ENCODE measurements around the gene YIPF4.
"Not testable (repeated sequence)": the region's sequence is repeated elsewhere in the genome, so short reads cannot be mapped to it uniquely, and the experiment has no call there.

The YIPF4 gene

DNA sequence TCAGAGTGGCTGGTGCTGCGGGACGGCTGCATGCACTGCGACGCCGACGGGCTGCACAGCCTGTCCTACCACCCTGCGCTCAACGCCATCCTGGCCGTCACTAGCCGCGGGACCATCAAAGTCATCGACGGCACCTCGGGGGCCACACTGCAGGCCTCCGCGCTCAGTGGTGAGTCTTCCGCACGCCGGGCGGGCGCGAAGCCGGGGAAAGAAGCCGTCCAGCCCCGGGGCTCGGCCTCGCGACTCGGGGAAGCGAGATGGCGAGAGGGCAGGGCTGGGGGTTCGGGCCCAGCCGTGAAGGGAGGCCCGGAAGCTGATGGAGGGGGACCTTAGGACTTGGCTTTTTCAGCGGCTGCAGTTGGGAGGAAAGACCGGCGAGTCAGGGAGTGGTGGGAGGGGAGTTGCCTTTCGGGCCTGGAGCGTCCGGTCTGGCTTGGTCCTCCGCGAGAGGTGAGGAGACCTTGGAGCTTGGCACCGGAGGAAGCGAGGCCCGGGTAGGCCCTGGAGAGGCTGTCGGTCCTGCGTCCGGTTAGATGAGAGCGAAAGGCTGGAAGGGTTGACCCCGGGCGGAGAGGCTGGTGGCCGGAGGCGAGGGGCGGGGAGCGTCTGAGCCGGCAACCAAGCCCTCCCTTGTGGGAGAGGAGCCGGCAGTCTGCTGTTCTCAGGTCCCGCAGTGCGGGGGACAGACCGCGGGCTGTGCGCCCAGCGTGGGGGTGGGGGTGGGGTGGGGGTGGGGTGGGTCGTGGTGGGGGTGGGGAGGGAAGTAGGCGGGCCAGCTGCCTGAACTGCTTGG is 79.8 kb downstream of the YIPF4 start:
- TF ChIP-seq CTCF (IDR thresholded peaks at IDR 0.05) = no peak
- Histone ChIP-seq H3K4me3 (ENCODE audit: low read depth, low read length) (peak overlapping the region; percentile 85), H3K27ac (peak overlapping the region; percentile 85), H3K79me2 (peaks cover 35% of the 10 kb centered on the region), H3K4me1 (peaks cover 11% of the 10 kb centered on the region), H3K9me3 (ENCODE audit: control insufficient read depth, low read length) (no peaks in the 10 kb centered on the region), H3K27me3 (ENCODE audit: control insufficient read depth, insufficient read depth, low read length) (no peaks in the 10 kb centered on the region), H2AFZ (peak overlapping the region; percentile 92), H3K36me3 (ENCODE audit: control insufficient read depth, insufficient read depth, low read length) (no peaks in the 10 kb centered on the region), H3K9ac (peak overlapping the region; percentile 96), H3K4me2 (ENCODE audit: low read length) (peak overlapping the region; percentile 70)

DNA sequence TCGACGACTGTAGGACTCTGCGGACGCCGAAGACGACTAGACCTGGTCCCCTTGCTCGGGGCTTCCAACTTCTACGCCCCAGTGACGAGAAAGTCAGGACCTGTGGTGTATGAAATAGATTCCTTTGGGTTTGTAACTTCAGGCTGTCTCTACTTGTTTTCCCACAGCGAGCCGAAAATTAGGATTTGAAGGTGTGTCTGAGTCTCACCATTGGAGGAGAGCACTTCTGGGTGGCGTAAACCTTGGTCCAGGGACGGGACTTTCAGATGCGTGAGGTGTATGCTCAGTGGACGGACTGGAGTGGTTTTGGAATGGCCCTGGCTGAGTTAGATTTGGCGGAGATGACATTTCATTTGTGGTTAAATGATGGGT is 80.4 kb downstream of the YIPF4 start:
- H3K4me3 ChIP-seq (ENCODE audit: low read depth, low read length) = peak overlapping the region; percentile 50

GRCh38 chr2:32360416-32360815 is 82.7 kb downstream of the YIPF4 start:
- Histone ChIP-seq H3K4me3 (ENCODE audit: low read depth, low read length) (no peak overlapping the region), H2AFZ (no peak overlapping the region), H3K9ac (no peak overlapping the region), H3K9me3 (ENCODE audit: control insufficient read depth, low read length) (no peaks in the 10 kb centered on the region), H3K79me2 (peaks cover 63% of the 10 kb centered on the region), H3K4me2 (ENCODE audit: low read length) (no peak overlapping the region), H3K27me3 (ENCODE audit: control insufficient read depth, insufficient read depth, low read length) (no peaks in the 10 kb centered on the region), H3K27ac (no peak overlapping the region), H3K36me3 (ENCODE audit: control insufficient read depth, insufficient read depth, low read length) (no peaks in the 10 kb centered on the region), H3K4me1 (peaks cover 11% of the 10 kb centered on the region)
- no peak for TF ChIP-seq CTCF (IDR thresholded peaks at IDR 0.05)

More for the DNA sequence above, 80.4 kb downstream of the YIPF4 start:
- Histone ChIP-seq H3K9ac (no peak overlapping the region), H3K27me3 (ENCODE audit: control insufficient read depth, insufficient read depth, low read length) (no peaks in the 10 kb centered on the region), H3K27ac (peak overlapping the region; percentile 47), H3K4me1 (peaks cover 11% of the 10 kb centered on the region), H3K79me2 (peaks cover 40% of the 10 kb centered on the region), H3K36me3 (ENCODE audit: control insufficient read depth, insufficient read depth, low read length) (no peaks in the 10 kb centered on the region), H3K9me3 (ENCODE audit: control insufficient read depth, low read length) (no peaks in the 10 kb centered on the region), H3K4me2 (ENCODE audit: low read length) (peak overlapping the region; percentile 70), H2AFZ (peak overlapping the region; percentile 41)
- no peak for TF ChIP-seq CTCF (IDR thresholded peaks at IDR 0.05)

GRCh38 chr2:32362997-32363396 is 85.3 kb downstream of the YIPF4 start:
- not testable (repeated sequence) for H3K27me3 ChIP-seq (ENCODE audit: control insufficient read depth, insufficient read depth, low read length); H3K27ac ChIP-seq; H3K4me2 ChIP-seq (ENCODE audit: low read length); H3K4me3 ChIP-seq (ENCODE audit: low read depth, low read length); H3K9me3 ChIP-seq (ENCODE audit: control insufficient read depth, low read length); H3K9ac ChIP-seq; H3K36me3 ChIP-seq (ENCODE audit: control insufficient read depth, insufficient read depth, low read length); H2AFZ ChIP-seq
- peaks cover 11% of the 10 kb centered on the region for H3K4me1 ChIP-seq
- peaks cover 83% of the 10 kb centered on the region for H3K79me2 ChIP-seq

GRCh38 chr2:32363597-32363996 is 85.9 kb downstream of the YIPF4 start:
- Histone ChIP-seq H3K36me3 (ENCODE audit: control insufficient read depth, insufficient read depth, low read length) (no peaks in the 10 kb centered on the region), H3K9ac (no peak overlapping the region), H3K4me3 (ENCODE audit: low read depth, low read length) (no peak overlapping the region), H3K27ac (no peak overlapping the region), H3K4me1 (peaks cover 7% of the 10 kb centered on the region), H3K79me2 (peaks cover 81% of the 10 kb centered on the region), H3K4me2 (ENCODE audit: low read length) (no peak overlapping the region), H3K27me3 (ENCODE audit: control insufficient read depth, insufficient read depth, low read length) (no peaks in the 10 kb centered on the region), H3K9me3 (ENCODE audit: control insufficient read depth, low read length) (no peaks in the 10 kb centered on the region), H2AFZ (no peak overlapping the region)
- TF ChIP-seq CTCF (IDR thresholded peaks at IDR 0.05) = no peak

DNA sequence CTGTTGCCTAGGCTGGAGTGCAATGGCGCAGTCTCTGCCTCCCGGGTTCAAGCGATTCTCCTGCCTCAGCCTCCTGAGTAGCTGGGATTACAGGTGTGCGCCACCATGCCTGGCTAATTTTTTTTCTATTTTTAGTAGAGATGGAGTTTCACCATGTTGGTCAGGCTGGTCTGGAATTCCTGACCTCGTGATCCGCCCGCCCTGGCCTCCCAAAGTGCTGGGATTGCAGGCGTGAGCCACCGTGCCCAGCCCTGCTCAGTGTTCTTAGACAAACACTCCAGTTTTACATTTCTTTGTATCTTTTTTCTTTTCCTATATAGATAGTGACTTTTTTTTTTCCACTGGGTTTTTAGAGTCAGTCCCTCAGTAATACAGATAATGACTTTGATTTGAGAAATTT is 86.6 kb downstream of the YIPF4 start:
- H3K9ac ChIP-seq; H3K27me3 ChIP-seq (ENCODE audit: control insufficient read depth, insufficient read depth, low read length); H2AFZ ChIP-seq; H3K4me2 ChIP-seq (ENCODE audit: low read length); H3K4me3 ChIP-seq (ENCODE audit: low read depth, low read length); H3K27ac ChIP-seq; H3K36me3 ChIP-seq (ENCODE audit: control insufficient read depth, insufficient read depth, low read length); H3K4me1 ChIP-seq; H3K9me3 ChIP-seq (ENCODE audit: control insufficient read depth, low read length): not testable (repeated sequence)
- peaks cover 81% of the 10 kb centered on the region for H3K79me2 ChIP-seq

DNA sequence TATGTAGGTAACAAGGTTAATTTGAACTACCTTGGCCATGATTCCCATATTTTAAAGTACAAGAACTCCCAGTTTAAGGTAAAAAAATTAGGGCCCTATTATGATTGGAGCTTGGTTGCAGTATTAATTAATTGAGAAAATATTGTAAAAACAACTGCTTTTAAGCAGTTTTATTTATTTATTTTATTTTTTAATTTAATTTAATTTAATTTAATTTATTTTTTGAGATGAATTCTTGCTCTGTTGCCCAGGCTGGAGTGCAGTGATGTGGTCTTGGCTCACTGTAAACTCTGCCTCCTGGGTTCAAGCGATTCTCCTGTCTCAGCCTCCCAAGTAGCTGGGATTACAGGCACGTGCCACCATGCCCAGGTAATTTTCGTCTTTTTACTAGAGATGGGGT is 88.0 kb downstream of the YIPF4 start:
- peaks cover 84% of the 10 kb centered on the region for H3K79me2 ChIP-seq
- not testable (repeated sequence) for H3K4me3 ChIP-seq (ENCODE audit: low read depth, low read length); H3K9me3 ChIP-seq (ENCODE audit: control insufficient read depth, low read length); H3K36me3 ChIP-seq (ENCODE audit: control insufficient read depth, insufficient read depth, low read length); H3K4me1 ChIP-seq; H3K9ac ChIP-seq; H3K27me3 ChIP-seq (ENCODE audit: control insufficient read depth, insufficient read depth, low read length); H3K27ac ChIP-seq; H3K4me2 ChIP-seq (ENCODE audit: low read length); H2AFZ ChIP-seq

All from parathyroid adenoma (tissue), 2 donors.